ENCODE results near the gene PAFAH1B2. TPM values are rescaled to one million over a fixed set of nuclear protein-coding genes. Genes with fewer than 3 reads are reported as not detected.
"Not testable (repeated sequence)": the region's sequence is repeated elsewhere in the genome, so short reads cannot be mapped to it uniquely, and the experiment has no call there.

Gene PAFAH1B2
- total RNA-seq, 2 donors from 2014 or later = 30.0 to 44.9 TPM

DNA sequence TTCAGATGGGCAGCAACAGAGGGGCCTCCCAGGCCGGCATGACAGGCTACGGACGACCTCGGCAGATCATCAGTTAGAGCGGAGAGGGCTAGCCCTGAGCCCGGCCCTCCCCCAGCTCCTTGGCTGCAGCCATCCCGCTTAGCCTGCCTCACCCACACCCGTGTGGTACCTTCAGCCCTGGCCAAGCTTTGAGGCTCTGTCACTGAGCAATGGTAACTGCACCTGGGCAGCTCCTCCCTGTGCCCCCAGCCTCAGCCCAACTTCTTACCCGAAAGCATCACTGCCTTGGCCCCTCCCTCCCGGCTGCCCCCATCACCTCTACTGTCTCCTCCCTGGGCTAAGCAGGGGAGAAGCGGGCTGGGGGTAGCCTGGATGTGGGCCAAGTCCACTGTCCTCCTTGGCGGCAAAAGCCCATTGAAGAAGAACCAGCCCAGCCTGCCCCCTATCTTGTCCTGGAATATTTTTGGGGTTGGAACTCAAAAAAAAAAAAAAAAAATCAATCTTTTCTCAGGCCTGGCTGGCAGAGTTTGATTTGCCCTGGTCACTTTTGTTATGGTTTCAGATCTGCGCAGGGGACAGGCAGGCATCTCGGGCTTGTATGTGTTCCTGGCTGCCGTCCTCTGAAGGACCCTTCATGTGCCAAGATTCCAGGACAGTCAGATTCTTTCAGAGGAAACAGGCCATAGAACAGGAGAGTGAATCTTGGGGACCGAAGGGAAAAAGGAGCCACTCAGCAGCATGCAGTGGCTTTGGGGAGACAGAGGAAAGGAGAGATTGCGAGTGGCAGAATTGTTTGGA lies 60.4 kb downstream of the PAFAH1B2 start:
- 75 to 84% methylated on average over 15 to 17 of the region's 17 CpGs for whole genome bisulfite sequencing, 2 donors
- TF ChIP-seq, protein P1, sequence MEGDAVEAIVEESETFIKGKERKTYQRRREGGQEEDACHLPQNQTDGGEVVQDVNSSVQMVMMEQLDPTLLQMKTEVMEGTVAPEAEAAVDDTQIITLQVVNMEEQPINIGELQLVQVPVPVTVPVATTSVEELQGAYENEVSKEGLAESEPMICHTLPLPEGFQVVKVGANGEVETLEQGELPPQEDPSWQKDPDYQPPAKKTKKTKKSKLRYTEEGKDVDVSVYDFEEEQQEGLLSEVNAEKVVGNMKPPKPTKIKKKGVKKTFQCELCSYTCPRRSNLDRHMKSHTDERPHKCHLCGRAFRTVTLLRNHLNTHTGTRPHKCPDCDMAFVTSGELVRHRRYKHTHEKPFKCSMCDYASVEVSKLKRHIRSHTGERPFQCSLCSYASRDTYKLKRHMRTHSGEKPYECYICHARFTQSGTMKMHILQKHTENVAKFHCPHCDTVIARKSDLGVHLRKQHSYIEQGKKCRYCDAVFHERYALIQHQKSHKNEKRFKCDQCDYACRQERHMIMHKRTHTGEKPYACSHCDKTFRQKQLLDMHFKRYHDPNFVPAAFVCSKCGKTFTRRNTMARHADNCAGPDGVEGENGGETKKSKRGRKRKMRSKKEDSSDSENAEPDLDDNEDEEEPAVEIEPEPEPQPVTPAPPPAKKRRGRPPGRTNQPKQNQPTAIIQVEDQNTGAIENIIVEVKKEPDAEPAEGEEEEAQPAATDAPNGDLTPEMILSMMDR (IDR thresholded peaks at IDR 0.05) = no peak
- TF ChIP-seq POLR2A (IDR thresholded peaks at IDR 0.05) = no peak
- Histone ChIP-seq H3K4me3 (no peak overlapping the region), H3K27me3 (no peaks in the 10 kb centered on the region), H3K27ac (peak overlapping the region in 1 of 4 donors; percentile 5), H3K9me3 (no peaks in the 10 kb centered on the region), H3K4me1 (no peaks in the 10 kb centered on the region), H3K36me3 (replicated peaks in 1 of 2; ENCODE audit: insufficient read depth in 1 of 2, low read depth in 2 of 2) (peaks cover 0 to 3% of the 10 kb centered on the region in 2 donors)
- intact Hi-C loops (cut with DNase I) = no loop called here
- no peak for DNase-seq
- ATAC-seq = no peak

DNA sequence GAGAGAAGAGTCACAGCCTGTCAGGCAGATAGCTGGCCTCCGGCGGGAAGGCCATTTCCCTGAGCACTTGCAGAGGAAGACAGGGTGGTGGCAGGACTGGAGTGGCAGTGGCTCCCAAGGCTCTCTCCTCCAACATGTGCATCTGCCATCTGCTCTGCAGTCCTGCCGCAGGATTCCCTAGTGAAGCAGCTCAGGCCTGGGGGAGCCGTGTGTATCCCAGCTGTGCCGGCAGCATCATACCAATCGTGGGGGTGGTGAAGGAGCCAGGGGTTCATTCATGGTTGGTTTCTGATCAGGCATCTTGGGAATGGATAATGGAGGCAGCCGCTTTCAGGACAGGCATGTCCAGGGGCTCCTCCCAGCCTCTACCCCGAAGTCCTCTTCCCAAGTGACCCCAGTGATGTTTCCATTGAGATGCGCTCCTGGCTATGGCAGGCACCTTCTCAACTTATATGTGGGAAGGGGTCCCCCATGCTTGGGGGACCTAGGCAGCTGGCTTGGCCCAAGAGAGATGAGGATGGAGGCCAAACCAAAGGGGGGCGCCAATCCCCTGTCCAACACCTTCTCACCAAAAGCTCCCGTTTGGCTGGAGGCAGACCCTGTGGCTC lies 61.2 kb downstream of the PAFAH1B2 start:
- intact Hi-C loops (cut with DNase I) = no loop called here
- H3K36me3 ChIP-seq (replicated peaks in 1 of 2; ENCODE audit: insufficient read depth in 1 of 2, low read depth in 2 of 2) = peaks cover 0 to 3% of the 10 kb centered on the region in 2 donors
- H3K27ac ChIP-seq = no peak overlapping the region
- H3K9me3 ChIP-seq = no peaks in the 10 kb centered on the region
- 73 to 83% methylated on average over 5 to 11 of the region's 11 CpGs for WGBS, 2 donors
- ATAC-seq (no peak), DNase-seq (no peak)
- H3K27me3 ChIP-seq = no peaks in the 10 kb centered on the region
- TF ChIP-seq, protein P1 (IDR thresholded peaks at IDR 0.05) = no peak
- no peak for TF ChIP-seq POLR2A (IDR thresholded peaks at IDR 0.05)
- no peak overlapping the region for H3K4me3 ChIP-seq
- no peaks in the 10 kb centered on the region for H3K4me1 ChIP-seq

DNA sequence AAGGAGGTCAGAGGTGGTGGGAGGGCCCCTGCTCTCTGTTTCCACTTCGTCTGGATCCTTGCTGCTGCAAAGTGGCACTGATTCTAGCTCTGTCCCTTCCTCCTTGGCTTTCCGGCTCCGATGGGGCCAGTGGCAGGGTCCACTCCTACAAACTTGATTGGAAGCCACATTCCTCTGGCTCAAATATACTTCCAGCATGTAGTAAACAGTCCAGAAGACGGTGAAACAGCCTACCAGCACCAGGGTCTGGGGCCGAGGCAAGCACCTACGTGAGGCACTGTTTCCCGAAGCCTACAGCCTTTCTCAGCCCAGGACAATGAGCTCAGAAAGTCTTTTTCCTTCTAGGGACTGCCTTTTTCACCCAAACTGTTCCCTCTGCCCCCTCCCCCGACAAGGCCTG lies 62.0 kb downstream of the PAFAH1B2 start:
- H3K36me3 ChIP-seq (replicated peaks in 1 of 2; ENCODE audit: insufficient read depth in 1 of 2, low read depth in 2 of 2); H3K9me3 ChIP-seq; intact Hi-C loops (cut with DNase I); DNase-seq; H3K4me1 ChIP-seq; H3K27ac ChIP-seq; H3K27me3 ChIP-seq; ATAC-seq; H3K4me3 ChIP-seq: not testable (repeated sequence)
- 73 to 92% methylated on average over 3 to 7 of the region's 8 CpGs for WGBS, 2 donors

DNA sequence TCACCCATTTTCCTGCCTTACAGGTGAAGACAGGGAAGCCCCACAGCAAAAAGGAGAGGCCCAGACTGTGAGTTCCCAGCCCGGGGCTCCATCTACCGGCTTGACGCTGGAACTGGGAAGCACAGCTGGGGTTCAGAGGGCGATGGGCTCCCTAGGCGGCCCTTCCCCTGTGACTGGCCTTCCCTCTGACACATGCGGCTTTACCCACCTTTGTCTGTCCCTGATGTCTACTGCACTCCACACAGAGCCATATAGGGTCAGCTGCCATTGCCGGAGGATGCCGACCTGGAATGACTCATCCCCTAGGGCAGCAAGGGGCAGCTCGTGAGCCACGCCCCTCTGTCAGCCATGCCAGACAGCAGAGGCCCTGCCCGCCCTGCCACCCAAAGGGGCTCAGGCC lies 62.8 kb downstream of the PAFAH1B2 start:
- WGBS, 2 donors = no CpG with 5 or more reads among the region's 11 CpGs
- DNase-seq; H3K4me1 ChIP-seq; H3K9me3 ChIP-seq; H3K36me3 ChIP-seq (replicated peaks in 1 of 2; ENCODE audit: insufficient read depth in 1 of 2, low read depth in 2 of 2); H3K27me3 ChIP-seq; ATAC-seq; H3K27ac ChIP-seq; intact Hi-C loops (cut with DNase I); H3K4me3 ChIP-seq: not testable (repeated sequence)

GRCh38 chr11:117207481-117207880 lies 63.4 kb downstream of the PAFAH1B2 start:
- ATAC-seq; H3K4me1 ChIP-seq; H3K4me3 ChIP-seq; H3K27me3 ChIP-seq; intact Hi-C loops (cut with DNase I); H3K36me3 ChIP-seq (replicated peaks in 1 of 2; ENCODE audit: insufficient read depth in 1 of 2, low read depth in 2 of 2); H3K9me3 ChIP-seq; H3K27ac ChIP-seq; DNase-seq: not testable (repeated sequence)
- WGBS, 2 donors = 81 to 88% methylated on average over 5 of the region's 5 CpGs

- intact Hi-C loops (cut with DNase I); ATAC-seq; H3K27ac ChIP-seq; DNase-seq; H3K4me1 ChIP-seq; H3K4me3 ChIP-seq; H3K27me3 ChIP-seq; H3K9me3 ChIP-seq; H3K36me3 ChIP-seq (replicated peaks in 1 of 2; ENCODE audit: insufficient read depth in 1 of 2, low read depth in 2 of 2): not testable (repeated sequence)
- 79% methylated on average over 9 of the region's 13 CpGs; no CpG with 5 or more reads in 1 of the 2 donors for WGBS, 2 donors
These were observed 64.6 kb downstream of the PAFAH1B2 start for GRCh38 chr11:117208710-117209109.

DNA sequence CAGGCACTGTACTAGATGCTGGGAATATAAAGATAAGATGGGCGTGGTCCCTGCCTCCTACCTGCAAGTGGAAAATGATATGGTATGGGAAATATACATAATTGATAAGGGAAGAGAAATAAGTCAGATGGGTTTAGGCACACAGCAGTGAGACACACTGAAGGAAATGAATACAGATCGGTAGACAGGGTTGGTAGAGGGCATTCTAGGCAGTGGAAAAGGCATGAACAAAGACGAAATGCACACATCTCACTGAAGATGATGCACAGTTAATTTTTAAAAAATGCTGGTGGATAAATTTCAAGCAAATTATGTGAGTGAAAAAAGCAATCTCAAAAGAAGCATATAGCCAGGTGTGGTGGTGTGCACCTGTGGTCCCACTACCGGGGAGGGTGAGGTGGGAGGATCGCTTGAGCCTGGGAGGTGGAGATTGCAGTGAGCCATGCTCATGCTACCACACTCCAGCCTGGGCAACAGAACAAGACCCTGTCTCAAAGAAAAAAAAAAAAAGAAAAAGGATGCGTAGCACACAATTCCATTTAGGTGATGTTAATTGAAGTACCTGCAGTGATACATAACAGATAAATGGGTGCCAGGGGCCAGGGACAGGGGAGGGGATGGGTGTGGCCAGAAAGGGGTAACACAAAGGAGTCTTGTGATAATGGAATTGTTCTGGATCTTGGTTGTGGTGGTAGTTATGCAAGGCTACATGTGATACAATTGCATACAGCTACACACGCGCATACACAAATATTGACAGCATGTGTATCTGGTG lies 65.5 kb downstream of the PAFAH1B2 start:
- not testable (repeated sequence) for H3K4me3 ChIP-seq; H3K27me3 ChIP-seq; H3K4me1 ChIP-seq; H3K36me3 ChIP-seq (replicated peaks in 1 of 2; ENCODE audit: insufficient read depth in 1 of 2, low read depth in 2 of 2); H3K9me3 ChIP-seq; H3K27ac ChIP-seq; DNase-seq; ATAC-seq
- WGBS, 2 donors = 83 to 85% methylated on average over 7 to 8 of the region's 8 CpGs
- intact Hi-C loops (cut with DNase I) = loop anchor here (10.0 kb wide), 1 partner anchor 445 kb away; no protein-coding TSS in a partner anchor

Measured in body of pancreas (tissue), 4 donors.